ENCODE measurements around the gene FGGY.

Gene FGGY

DNA sequence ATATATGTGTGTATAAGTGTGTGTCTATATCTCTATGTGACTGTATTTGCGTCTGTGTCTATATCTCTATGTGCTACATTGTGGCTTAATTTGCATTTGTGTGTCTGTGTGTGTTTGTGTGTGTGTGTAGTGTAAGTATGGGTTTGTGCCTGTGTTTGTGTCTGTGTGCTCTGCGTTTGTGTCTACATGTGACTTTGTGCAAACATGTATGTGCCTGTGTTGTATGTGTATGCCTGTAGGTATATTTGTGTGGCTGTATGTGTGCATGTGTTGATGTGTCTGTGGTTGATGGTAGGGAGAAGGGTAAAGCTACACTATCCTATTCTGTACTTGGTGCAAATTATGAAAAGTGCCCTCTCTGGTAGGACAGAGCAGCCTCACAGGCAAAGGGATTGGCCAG lies 7.3 kb upstream of the FGGY start:
- DNase-seq: no peak

- no peak for DNase-seq
Observed at GRCh38 chr1:59290193-59290949, 6.5 kb upstream of the FGGY start.

GRCh38 chr1:59291561-59291960 lies 5.3 kb upstream of the FGGY start:
- DNase-seq: no peak

DNA sequence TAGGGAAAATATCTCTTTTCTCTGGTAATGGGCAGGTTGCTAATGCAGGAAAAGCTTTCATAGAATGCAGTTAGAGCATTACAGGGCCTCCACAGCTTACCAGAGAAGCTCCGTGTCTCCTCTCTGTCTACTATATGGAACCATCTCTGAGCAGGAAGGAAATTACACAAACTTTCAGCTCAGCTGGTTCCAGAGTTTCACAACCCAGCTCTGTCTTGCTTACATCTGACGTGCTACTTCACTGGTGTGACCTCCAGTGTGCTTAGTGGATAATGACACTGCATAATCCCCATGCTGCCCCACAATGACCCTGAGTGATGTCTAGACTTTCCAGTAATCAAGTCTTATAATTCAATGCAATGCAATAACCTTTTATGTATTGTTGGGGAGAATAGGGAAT lies 4.3 kb upstream of the FGGY start:
- DNase-seq: peak in 8 of 56 donors; percentile 11 to 45 (median 20)

DNA sequence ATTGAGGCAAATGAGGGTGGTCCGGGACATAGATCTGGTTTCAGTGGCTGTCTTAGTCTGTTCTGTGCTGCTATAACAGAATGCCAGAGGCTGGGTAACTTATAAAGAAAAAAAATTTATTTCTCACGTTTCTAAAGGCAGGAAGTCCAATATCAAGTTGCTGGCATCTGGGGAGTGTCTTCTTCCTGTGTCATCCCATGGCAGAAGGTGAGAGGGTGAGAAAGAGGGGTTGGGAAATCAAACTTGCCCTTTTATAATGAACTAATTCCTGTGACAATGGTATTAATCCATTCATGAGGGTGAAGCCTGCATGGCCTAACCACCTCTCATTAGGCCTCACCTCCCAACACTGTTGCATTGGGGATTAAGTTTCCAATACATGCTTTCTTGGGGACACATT lies 3.7 kb upstream of the FGGY start:
- no peak for DNase-seq

GRCh38 chr1:59293849-59294248 lies 3.0 kb upstream of the FGGY start:
- DNase-seq: no peak

GRCh38 chr1:59294423-59294822 lies 2.5 kb upstream of the FGGY start:
- DNase-seq: no peak

DNA sequence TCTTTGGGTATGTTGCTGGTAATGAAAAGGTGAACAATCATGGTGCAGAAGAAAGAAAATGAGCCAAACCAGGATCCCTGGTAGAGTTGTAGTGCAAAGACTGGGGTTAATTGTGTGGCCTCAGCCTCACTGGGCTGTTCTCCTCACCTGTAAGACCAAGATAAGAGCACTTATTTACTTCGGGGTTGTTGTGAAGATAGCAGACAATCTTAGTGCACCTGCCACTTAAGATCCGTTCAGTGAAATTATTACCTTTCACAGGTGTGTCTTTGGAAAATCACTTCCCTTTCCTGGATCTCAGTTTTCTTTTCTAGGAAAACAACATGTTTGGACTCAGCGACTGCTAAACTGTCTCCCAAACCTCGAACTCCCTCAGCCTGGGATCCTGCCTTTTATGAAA lies 1.3 kb upstream of the FGGY start:
- no peak for DNase-seq

DNA sequence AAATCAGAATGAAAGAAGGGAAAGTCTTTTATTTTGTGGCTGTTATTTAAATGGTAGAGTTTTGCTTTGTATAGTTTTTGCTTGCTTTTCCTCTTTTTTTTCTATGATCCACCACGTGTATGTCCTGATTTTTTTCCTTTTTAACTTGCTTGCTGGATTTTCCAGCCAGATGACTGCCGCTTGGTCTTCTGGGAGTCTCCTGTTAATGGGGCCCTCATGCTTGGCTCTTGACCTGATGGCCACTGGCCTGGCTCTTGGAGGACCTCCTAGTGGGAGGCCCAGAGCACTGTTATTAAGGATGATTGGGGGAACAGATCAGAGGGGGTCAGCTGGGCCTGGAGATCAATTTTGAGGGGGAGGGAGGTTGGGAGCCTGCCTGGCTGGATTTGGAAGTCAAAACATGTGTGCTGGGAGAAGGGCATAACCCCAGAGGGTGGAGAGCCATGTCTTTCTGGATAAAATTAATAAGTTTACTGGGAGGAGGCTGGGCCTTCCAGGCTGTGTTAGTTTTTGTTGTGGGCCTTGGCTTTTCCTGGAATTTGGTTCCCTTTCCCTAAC lies 1.2 kb downstream of the FGGY start:
- DNase-seq: no peak

DNA sequence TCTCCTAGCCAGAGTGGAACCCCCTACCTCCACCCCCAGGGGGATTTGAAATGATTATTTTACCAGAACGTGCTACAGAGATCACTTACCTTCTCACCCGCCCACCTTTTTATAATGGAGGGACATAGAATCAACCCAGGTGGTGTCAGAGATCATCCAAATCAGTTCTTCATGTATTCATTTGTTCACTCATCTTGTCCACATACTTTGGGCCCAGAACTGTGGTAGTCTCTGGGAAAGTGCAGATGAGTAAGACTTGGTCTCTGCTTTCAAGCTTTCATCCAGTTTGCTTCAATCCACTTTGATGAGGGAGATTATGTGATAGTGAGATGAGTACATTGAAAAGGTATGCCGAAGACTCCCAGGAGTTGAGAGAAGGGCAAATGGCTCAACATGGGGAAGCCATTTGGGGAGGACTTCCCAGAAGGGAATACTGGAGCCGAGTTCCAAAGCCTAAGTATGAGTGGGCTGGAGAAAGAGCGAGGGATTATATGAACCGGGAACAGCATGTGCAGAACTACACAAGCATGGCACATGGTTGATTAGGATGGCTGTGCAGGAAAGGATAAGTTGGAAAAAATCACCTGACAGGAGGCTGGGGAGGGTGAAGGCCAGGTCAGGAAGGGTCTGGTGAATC lies 1.9 kb downstream of the FGGY start:
- no peak for DNase-seq

- DNase-seq: peak in 9 of 56 donors; percentile 1 to 29 (median 14)
Observed at GRCh38 chr1:59299670-59300069, 2.8 kb downstream of the FGGY start.

DNA sequence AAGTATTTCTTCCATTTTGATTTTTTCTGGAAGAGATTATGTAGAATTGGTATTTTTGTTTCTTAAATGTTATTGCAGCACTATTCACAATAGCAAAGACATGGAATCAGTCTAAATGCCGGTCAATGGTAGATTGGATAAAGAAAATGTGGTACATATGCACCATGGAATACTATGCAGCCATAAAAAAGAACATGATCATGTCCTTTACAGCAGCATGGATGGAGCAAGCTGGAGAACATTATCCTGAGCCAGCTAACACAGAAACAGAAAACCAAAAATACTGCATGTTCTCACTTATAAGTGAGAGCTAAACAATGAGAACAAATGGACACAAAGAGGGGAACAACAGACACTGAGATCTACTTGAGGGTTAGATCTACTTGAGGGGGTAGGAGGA lies 5.4 kb downstream of the FGGY start:
- no peak for DNase-seq

DNA sequence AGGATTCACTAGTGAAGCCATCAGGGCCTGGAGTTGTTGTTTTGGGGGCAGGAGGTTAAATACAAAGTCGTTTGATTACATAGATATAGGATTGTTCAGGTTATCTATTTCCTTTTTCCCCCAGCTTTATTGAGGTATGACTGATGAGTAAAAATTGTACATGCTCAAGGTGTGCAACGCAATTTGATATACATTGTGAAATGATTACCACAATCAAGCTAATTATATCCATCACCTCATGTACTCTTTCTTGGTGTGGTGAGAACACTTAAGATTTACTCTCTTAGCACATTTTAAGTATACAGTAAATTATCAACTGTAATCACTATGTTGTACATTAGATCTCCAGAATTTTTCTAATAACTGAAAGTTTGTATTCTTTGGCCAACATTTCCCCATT lies 6.0 kb downstream of the FGGY start:
- no peak for DNase-seq

DNA sequence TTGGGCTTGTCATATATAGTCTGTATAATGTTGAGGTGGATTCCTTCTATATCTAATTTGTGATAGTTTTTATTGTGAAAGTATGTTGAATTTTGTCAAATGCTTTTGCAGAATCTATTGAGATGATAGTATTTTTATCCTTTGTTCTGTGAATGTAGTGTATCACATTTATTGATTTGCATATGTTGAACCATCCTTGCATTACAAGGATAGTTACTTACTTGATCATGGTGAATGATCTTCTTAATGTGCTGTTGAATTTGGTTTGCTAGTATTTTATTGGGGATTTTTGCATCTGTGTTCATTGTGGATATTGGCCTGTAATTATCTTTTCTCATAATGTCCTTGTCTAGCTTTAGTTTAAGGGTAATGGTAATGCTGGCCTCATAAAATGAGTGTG lies 8.3 kb downstream of the FGGY start:
- no peak for DNase-seq

GRCh38 chr1:59307591-59307990 lies 10.7 kb downstream of the FGGY start:
- no peak for DNase-seq

- DNase-seq: no peak
Observed at GRCh38 chr1:59308839-59309238, 11.9 kb downstream of the FGGY start.

DNA sequence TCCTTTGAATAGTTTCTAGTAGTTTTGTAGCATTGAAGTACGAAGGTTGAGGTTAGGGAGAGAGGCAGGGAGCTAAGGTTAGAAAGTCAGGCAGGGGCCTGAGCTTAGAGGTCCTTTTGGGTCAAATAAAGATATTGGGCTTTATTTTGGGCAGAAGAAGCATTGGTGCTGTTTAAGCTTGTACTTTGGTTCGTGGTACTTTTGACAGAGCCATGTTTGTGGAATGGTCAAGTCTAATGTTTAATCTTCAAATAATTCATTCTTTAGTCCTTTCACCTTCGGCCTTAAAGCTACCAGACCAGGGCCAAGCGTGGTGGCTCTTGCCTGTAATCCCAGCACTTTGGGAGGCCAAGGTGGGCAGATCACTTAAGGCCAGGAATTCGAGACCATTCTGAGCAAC lies 12.5 kb downstream of the FGGY start:
- no peak for DNase-seq

GRCh38 chr1:59309795-59310548 lies 13.1 kb downstream of the FGGY start:
- DNase-seq: no peak

DNA sequence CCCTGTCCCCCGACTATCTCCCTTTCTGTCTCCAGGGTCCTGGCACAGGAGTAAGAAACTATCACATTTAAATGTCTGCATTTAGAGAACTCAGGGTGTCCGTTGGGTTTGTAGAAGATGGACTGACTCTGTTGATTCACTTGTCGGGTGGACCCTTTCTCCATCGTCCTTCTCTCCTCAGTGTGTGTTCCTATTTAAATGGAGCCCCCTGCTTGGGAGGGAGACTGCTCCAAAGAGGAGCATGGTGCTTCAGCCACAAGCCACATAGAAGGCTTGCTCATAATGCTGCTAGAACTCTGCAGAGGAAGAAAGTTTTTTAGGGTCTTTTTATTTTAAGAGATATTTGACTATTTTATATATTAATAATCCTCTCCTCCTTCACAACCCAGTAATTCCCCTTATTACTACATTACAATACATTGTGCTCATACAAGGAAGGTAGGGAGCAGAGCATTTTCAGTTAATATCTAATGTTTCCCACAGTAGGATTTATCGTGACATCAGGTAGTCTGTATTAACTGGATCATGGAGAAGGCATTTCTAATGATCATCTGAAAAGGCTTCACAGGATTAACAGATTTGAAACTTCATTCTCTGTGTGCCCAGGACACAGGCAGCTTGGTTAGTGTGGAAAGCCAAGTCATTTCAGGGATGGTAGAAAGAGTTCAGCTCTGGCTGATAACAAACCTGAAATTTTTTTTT lies 13.8 kb downstream of the FGGY start:
- no peak for DNase-seq

DNA sequence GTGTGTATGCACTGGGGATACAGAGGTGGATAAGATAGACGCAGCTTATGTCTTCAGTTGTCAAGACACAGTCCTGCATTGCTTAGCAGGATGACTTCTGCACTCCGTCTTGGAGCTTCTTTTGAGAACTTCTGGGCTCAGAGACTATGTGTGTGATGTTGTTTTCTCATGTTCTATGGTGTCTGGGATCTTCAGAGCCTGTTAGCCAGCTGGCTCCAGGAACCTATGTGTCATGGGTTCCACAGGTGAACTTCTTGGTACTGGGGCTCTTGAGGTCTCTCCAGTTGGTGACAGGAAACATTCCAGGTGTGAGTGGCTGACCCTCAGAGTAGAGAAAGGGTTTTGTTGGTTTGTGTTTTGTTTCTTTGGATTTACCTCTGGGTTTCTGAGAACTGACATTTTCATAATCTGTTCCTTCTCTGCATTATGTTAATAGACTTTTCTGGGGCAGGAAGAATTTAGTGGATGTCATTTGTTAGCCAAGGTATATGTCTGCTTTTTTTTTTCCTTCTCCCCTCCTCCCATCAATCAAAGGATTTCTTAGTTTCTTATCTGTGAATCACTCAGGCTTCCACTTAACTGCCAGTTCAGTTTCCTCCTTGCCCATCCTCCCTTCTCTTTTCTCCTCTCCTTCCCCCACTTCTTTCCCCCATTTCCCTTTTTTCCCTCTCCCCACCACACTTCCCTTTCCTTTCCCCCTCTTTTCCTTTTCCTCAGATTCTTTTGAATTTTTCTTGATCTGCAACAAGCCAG lies 18.1 kb downstream of the FGGY start:
- DNase-seq: no peak

Measured in nucleus accumbens (tissue), 56 donors.